Stimulated activated naive CD8-positive, alpha-beta T cell treated with anti-CD3 and anti-CD28 coated beads, Interleukin-15, amount 100 ng/mL, for 72 hours (primary cell): ENCODE results near the gene IGF2.

Source experiments
- ATAC-seq: fragments of 150-1000 bp; cut with Tn5 transposase; 2 replicates; pipeline ENCODE4 v1.10.0; 2021; ENCODE audit warnings: mild to moderate bottlenecking, moderate library complexity
- DNase-seq, 2 donors: peaks; one replicate each; pipeline ENCODE4 v3.0.0; 2021 to 2022
- H3K27ac Mint-ChIP-seq, 2 donors: one replicate each; pipeline ENCODE4 v1.8.0; 2022; ENCODE audit warnings: mild to moderate bottlenecking in 2 of 2, mixed read lengths in 2 of 2, moderate library complexity in 2 of 2
- H3K27me3 Mint-ChIP-seq: one replicate; pipeline ENCODE4 v1.8.0; 2022; ENCODE audit warnings: mixed read lengths
- H3K4me1 Mint-ChIP-seq: one replicate; pipeline ENCODE4 v1.8.0; 2022; ENCODE audit warnings: mild to moderate bottlenecking, mixed read lengths
- H3K4me3 Mint-ChIP-seq, 2 donors: one replicate each; pipeline ENCODE4 v1.8.0; 2022; ENCODE audit warnings: mild to moderate bottlenecking in 2 of 2, mixed read lengths in 2 of 2, moderate library complexity in 1 of 2
- H3K9me3 Mint-ChIP-seq, 2 donors: one replicate each; pipeline ENCODE4 v1.8.0; 2022; ENCODE audit warnings: mixed read lengths in 2 of 2

The IGF2 gene

DNA sequence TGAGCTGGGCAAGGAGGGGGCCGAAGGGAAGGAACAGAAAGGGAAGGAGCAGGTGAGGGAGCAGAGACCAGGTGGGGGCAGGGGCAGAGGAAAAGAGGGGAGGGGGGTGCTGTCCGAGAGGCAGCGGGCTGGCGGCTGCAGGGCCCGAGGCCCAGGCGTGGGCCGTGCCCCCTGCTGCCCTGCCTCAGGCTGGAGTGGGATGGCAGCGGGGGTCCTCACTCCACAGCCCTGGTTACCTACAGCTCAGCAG, 2.3 kb downstream of the IGF2 start:
- ATAC-seq (no peak), DNase-seq (no peak)
- Mint-ChIP-seq H3K9me3 (peaks cover 0 to 3% of the 10 kb centered on the region in 2 donors), H3K27ac (no peak overlapping the region), H3K4me3 (no peak overlapping the region), H3K4me1 (peaks cover 26% of the 10 kb centered on the region), H3K27me3 (peaks cover 89% of the 10 kb centered on the region)

DNA sequence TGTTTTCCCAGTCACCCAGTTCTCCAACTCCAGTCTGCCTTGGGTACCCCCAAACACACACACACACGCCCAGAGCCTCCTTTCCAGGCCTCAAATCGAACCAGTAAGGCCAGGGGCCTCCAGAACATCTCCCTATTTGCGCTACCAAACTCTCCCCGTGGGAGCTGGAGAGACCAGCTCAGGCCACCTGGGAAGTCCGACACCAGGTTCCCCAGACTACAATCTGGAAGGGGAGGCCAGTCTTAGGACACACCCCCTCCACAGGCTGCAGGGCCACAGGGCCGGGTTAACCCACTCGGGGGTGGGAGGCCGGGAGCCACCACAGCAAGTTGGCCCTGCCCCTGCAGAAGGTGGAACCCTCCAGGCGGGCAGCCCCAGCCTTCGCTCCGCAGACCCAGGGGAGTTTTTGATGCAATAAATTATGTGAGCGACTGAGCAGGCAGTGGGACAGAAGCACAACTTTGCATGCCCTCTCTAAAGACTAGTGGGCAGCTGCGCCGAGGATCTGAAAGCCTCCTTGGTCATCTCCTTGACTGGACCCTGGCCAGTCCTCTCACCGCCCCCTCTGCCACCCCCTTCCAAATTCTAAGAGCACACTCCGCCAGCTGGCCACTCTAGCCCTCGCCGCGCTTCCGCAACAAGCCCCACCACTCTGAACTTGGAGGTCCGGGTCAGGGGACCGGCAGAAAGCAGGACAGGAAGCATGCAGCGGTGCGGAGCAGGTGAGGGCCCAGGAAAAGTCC, 2.8 kb downstream of the IGF2 start:
- H3K9me3 Mint-ChIP-seq = peaks cover 2 to 8% of the 10 kb centered on the region in 2 donors
- DNase-seq (no peak), ATAC-seq (no peak)
- H3K27ac Mint-ChIP-seq = no peak overlapping the region
- H3K4me3 Mint-ChIP-seq = no peak overlapping the region
- peaks cover 26% of the 10 kb centered on the region for H3K4me1 Mint-ChIP-seq
- peaks cover 89% of the 10 kb centered on the region for H3K27me3 Mint-ChIP-seq

DNA sequence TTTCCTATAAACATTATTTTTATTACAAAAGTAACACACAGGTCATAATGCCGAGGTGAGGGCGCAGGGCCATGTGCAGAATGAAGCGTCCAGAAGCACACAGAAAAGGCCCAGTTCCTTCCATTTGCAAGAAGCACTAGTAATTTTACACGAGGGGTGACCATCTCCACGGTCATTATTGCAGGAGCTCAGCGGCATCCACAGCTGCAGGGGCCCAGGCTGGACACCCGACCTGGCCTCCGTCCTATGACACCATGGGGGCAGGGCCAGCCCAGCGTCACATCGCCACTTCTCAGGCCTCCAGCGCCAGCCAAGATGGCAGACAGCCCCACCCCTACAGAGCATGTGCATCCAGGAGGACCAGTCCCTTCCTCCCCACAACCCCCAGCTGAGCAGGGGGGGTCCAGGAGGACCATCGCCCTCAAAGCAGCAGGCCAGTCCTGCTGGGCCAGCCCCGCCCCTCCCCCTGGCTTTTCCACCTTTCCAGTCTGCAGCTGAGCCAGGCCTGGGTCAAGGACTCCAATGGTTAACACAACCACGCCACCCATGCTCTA, 3.5 kb downstream of the IGF2 start:
- Mint-ChIP-seq H3K4me3 (no peak overlapping the region), H3K4me1 (peaks cover 19% of the 10 kb centered on the region), H3K27ac (no peak overlapping the region), H3K27me3 (peaks cover 89% of the 10 kb centered on the region), H3K9me3 (peaks cover 5 to 15% of the 10 kb centered on the region in 2 donors)
- no peak for DNase-seq
- no peak for ATAC-seq

DNA sequence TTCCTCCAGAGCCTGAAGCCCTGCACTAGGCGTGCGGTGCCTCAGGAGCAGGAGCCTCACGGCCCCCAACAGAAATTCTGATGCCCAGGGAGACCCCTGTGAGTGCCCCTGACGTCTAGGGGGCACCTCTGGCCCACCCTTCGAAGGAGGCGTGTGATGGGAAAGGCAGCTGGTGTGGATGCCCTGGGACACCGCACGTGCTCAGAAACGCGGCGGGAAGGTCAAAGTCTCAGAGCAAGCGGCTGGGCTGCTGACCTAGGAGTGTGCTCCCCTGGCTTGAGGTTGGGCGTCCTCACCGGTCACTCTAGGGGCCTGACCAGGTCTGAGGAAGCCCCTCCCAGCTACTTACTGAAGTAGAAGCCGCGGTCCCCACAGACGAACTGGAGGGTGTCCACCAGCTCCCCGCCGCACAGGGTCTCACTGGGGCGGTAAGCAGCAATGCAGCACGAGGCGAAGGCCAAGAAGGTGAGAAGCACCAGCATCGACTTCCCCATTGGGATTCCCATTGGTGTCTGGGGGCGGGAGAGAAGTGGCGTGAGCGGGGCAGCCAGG, 4.1 kb downstream of the IGF2 start:
- Mint-ChIP-seq H3K4me1 (peaks cover 18% of the 10 kb centered on the region), H3K27me3 (peaks cover 89% of the 10 kb centered on the region), H3K27ac (no peak overlapping the region), H3K4me3 (no peak overlapping the region), H3K9me3 (peaks cover 5 to 15% of the 10 kb centered on the region in 2 donors)
- DNase-seq (no peak), ATAC-seq (no peak)

DNA sequence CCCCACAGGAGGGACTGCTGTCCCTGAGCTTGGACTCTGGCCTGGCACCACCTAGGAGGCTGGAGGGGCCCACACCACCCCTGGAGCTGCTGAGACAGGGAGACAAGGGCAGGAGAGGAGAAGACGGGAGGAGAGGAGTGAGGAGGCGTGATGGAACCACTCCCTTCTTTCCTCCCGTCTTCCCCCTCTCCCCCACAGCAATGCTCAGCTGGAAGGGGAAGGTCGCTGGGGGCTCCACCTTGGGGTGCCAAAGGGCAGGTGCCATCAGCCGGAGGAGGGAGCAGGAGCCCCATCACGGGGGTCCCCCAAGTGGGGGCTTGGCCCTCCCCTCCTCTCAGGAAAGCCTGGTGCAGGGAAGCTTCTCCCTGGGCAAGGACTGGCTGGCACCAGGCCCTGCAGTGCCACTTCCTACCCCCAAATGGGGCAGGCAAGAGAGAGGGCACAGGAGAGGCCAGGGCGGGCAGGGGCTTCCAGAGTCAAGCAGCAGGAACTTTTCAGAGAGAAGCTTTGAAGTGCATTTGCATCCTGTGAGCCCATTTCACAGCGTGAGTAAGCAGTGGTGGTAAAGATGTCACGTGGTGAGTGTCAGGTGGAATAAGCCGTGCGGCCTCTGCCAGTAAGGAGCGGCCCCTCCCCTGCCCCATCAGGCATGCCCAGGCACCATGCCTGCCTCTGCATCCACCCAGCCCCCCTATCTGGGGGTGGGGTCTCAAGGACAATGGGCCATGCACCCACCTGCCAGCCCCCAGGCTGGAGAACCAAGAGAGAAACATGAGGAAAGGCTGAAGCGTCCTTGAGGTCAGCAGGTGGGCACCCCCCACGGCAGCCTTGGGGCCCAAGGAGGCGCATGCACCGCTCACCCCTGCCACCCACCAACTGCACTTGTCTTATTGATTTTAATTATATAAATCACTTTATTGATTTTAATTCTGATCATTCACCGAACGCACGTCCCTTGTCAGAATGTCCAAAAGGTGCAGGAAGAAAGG, 4.9 kb downstream of the IGF2 start:
- ATAC-seq (no peak), DNase-seq (no peak)
- no peak overlapping the region for H3K4me3 Mint-ChIP-seq
- H3K9me3 Mint-ChIP-seq = peaks cover 5 to 15% of the 10 kb centered on the region in 2 donors
- H3K27ac Mint-ChIP-seq = no peak overlapping the region
- peaks cover 93% of the 10 kb centered on the region for H3K27me3 Mint-ChIP-seq
- peaks cover 18% of the 10 kb centered on the region for H3K4me1 Mint-ChIP-seq

DNA sequence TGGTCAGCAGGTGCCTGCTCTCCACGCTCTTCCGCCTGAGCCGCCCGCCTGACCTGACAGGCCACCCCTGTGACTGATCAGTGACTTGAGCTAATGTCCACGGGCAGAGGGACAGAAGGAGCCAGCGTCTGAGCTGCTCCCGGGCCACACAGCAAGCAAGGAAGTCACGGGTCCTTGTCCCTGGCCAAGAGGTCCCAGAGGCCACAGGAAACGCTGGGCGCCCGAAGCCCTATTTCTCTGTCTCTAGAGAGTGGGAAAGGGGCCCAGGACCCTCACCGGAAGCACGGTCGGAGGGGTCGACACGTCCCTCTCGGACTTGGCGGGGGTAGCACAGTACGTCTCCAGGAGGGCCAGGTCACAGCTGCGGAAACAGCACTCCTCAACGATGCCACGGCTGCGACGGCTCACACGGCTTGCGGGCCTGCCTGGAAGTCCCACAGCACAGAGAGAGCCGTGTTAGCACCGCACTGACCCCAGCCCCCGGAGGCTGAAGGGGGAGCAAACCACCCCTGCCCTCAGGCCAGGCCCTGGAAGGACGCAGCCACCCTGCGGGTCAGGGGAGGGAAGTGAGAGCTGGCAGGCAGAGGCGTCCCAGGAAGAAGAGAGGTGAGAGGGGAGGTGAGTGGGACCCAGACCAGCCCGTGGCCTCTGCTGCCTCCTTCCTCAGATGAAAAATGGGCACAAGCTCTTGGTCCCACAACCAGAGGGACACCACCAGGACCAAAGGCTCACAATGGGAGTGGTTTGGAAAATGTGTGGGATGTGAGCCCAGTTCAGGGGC, 5.8 kb downstream of the IGF2 start:
- no peak for DNase-seq
- H3K4me1 Mint-ChIP-seq = peaks cover 16% of the 10 kb centered on the region
- H3K27me3 Mint-ChIP-seq = peaks cover 98% of the 10 kb centered on the region
- no peak for ATAC-seq
- H3K9me3 Mint-ChIP-seq = peaks cover 5 to 15% of the 10 kb centered on the region in 2 donors
- H3K27ac Mint-ChIP-seq = no peak overlapping the region
- no peak overlapping the region for H3K4me3 Mint-ChIP-seq

DNA sequence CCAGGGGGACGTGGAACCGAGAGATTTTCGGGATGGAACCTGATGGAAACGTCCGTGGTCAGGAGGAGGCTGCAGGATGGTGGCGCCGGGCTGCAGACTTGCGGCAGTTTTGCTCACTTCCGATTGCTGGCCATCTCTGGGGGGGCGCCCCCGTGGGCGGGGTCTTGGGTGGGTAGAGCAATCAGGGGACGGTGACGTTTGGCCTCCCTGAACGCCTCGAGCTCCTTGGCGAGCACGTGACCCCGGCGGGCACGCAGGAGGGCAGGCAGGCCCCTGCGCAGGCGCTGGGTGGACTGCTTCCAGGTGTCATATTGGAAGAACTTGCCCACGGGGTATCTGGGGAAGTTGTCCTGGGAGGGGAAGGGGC, 6.3 kb downstream of the IGF2 start:
- Mint-ChIP-seq H3K4me3 (no peak overlapping the region), H3K27ac (no peak overlapping the region), H3K27me3 (peaks cover 98% of the 10 kb centered on the region), H3K9me3 (peaks cover 5 to 15% of the 10 kb centered on the region in 2 donors), H3K4me1 (peaks cover 12% of the 10 kb centered on the region)
- no peak for DNase-seq
- no peak for ATAC-seq

DNA sequence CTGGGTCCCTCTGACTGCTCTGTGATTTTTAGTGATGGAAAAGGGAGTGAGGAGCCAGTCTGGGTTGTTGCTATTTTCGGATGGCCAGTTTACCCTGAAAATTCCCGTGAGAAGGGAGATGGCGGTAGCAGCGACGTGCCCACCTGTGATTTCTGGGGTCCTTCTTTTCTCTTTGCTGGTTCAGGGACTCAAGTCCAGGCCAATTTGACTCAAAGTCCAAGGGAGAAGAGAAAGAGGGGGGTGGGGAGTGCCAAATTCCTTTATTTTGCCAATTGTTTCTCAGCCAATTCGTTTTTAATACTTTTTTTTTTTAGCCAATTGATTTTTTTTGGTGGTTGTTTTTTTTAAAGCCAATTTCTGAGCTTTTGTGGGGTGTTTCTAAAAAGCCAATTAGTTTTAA, 6.9 kb downstream of the IGF2 start:
- H3K9me3 Mint-ChIP-seq = peaks cover 5 to 15% of the 10 kb centered on the region in 2 donors
- peaks cover 98% of the 10 kb centered on the region for H3K27me3 Mint-ChIP-seq
- H3K27ac Mint-ChIP-seq = no peak overlapping the region
- no peak overlapping the region for H3K4me3 Mint-ChIP-seq
- DNase-seq (no peak), ATAC-seq (no peak)
- peaks cover 8% of the 10 kb centered on the region for H3K4me1 Mint-ChIP-seq

DNA sequence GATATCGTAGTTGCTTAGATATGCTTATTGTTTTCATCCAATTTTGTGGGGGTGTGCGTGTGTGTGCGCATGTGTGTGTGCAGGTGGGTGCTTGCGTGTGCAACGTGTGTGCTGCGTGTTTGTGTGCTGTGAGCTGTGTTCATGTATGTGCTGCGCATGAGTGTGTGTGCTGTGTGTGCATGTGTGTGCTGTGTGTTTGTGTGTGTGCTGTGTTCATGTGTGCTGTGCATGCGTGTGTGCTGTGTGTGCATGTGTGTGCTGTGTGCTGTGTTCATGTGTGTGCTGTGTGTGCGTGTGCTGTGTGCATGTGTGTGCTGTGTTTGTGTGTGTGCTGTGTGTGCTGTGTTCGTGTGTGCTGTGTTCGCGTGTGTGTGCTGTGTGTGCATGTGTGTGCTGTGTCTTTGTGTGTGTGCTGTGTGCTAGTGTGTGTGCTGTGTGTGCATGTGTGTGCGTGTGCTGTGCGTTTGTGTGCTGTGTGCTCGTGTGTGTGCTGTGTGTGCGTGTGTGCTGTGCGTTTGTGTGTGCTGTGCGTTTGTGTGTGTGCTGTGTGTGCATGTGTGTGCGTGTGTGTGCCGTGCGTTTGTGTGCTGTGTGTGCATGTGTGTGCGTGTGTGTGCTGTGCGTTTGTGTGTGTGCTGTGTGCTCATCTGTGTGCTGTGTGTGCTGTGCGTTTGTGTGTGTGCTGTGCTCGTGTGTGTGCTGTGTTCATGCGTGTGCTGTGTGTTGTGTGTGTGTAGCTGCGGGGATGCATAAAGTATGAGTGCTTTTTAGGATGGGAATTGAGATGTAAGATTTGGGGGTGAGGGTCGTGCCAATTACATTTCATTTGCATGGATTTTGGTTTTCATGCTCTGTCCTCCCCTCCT, 7.6 kb downstream of the IGF2 start:
- H3K4me3 Mint-ChIP-seq = no peak overlapping the region
- H3K27ac Mint-ChIP-seq = no peak overlapping the region
- DNase-seq = no peak
- H3K4me1 Mint-ChIP-seq = peaks cover 1% of the 10 kb centered on the region
- ATAC-seq = no peak
- peaks cover 95% of the 10 kb centered on the region for H3K27me3 Mint-ChIP-seq
- H3K9me3 Mint-ChIP-seq = peaks cover 5 to 15% of the 10 kb centered on the region in 2 donors

DNA sequence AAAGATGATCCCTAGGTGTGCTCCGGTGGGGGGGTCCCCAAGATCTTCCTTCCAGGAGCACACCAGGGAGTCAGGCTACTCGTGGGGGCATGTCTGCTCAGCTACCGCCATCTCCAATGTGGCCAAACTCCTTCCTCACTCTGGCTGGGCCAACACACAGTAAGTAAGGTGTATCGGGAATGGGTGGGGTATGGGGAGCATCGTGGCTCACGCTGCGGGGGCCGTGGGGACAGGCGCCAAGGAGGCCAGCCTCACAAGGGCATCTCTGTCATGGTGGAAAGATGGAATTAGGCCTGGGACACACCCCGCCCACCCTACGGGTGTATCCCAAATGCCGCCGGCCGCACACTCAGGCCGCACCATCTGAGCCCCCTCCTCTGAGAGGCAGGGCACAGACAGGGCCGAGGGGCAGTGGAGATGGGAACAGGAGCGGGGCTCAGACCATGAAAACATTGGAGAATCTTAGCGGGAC, 8.3 kb downstream of the IGF2 start:
- Mint-ChIP-seq H3K27ac (no peak overlapping the region), H3K9me3 (peaks cover 10 to 15% of the 10 kb centered on the region in 2 donors), H3K4me3 (no peak overlapping the region), H3K27me3 (peaks cover 88% of the 10 kb centered on the region), H3K4me1 (no peaks in the 10 kb centered on the region)
- ATAC-seq (no peak), DNase-seq (no peak)

DNA sequence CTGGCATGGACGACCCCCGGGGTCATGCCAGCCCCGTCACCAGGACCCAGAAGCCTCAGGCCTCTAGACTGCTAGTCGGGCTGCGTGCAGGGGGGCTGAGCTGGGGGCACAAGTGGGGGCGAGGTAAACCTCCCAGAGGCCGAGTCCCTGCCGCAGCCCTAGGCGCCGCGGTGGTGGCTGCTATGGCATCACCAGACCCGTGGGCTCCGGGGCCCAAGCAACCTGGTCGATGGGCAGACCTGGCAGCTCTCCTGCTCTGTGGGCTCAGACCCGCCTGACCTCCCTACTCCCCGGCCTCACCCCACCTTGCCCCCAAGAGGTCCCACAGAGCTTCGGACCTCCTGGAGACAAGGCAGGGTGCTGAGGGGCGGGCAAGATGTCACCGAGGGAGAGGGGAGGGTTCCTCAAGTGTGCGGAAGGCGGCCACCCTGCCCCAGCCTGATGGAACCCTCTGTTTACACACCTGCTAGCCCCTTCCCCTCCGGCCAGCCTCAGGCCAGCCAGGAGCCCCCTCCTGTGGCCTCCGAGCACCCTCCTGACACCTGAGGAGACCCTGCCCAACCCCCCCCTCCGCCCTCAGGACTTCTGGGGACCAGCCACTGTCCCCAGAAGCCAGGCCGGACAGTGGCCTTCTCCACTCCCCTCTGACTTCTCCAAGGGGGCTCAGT, 9.4 kb downstream of the IGF2 start:
- H3K4me1 Mint-ChIP-seq = no peaks in the 10 kb centered on the region
- H3K27ac Mint-ChIP-seq = no peak overlapping the region
- H3K27me3 Mint-ChIP-seq = peaks cover 77% of the 10 kb centered on the region
- H3K9me3 Mint-ChIP-seq = peaks cover 11 to 26% of the 10 kb centered on the region in 2 donors
- no peak for ATAC-seq
- no peak for DNase-seq
- H3K4me3 Mint-ChIP-seq = no peak overlapping the region

DNA sequence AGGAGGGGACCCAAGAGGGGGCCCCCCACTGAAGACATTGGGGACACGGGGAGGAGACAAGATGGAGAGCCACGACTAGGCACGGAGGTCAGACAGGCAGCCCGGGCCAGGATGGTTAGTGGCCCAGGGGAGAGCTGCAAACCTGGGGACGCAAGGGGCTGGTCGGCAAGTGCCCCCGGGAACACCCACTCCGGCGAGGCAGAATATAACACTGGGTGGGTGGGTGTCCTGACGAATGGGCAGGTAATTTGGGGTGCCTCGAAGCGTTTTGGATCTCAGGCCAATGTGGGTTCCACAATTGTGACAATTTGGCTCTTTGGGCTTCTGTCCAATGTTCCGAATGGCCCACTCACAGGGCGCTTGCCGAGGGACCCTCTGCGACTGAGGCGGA, 9.9 kb downstream of the IGF2 start:
- Mint-ChIP-seq H3K27ac (no peak overlapping the region), H3K27me3 (peaks cover 72% of the 10 kb centered on the region), H3K4me3 (no peak overlapping the region), H3K4me1 (no peaks in the 10 kb centered on the region), H3K9me3 (peaks cover 15 to 27% of the 10 kb centered on the region in 2 donors)
- DNase-seq (no peak), ATAC-seq (no peak)

DNA sequence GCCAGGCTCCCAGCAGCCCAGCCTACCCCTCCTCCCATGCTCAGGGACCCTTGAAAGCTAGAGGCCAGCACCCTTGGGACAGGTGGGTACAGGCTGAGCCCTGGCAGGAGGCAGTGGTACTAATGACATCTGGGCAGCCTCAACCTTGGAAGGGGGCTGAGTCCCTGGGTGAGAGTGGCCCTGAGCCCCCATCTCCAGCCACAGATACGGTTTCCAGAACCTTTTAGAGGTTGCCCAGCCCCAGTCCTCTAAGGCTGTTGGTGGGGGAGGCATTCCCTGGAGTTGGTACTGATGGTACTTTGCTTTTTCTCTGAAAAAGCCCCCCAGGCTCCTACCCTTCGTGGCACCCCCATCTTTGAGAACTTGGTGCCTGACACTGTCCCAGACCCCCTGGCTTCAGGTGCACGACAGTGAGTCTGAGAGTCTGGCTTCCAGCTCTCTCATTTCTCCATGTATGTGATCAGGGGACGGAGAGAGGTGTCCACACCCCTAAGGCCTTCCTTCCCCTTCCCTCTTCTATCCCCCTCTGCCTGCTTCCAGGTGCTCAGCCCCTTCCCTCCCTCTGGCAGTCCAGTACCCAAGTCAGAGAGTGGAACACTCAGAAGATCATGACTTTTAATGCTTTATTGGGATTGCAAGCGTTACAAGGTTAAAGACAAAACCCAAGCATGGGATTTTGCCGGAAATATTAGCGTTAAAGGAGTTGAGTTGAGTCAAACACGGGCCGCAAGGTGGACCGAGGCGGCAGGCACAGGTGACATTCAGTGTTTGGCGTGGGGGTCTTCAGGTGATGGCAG, 10.5 kb downstream of the IGF2 start:
- DNase-seq (no peak), ATAC-seq (no peak)
- H3K4me3 Mint-ChIP-seq = no peak overlapping the region
- no peaks in the 10 kb centered on the region for H3K4me1 Mint-ChIP-seq
- peaks cover 69% of the 10 kb centered on the region for H3K27me3 Mint-ChIP-seq
- H3K9me3 Mint-ChIP-seq = peaks cover 15 to 27% of the 10 kb centered on the region in 2 donors
- H3K27ac Mint-ChIP-seq = no peak overlapping the region
